BJ (cell line): ENCODE measurements around the gene ANKRD53. TPM values are rescaled to one million over a fixed set of nuclear protein-coding genes. Genes with fewer than 3 reads are reported as not detected.

Experiments used
- CTCF ChIA-PET: fragments of 350-600 bp; formaldehyde crosslinking; extraction: SDS; loops from one replicate; lab custom pipeline; 2021; ENCODE audit warnings: antibody characterized with exemption, inconsistent platforms; lab: Yijun Ruan, JAX
- POLR2A ChIA-PET: fragments of 300-600 bp; sonication (Branson Sonifier 250); formaldehyde crosslinking; extraction: SDS; loops from one replicate; lab custom pipeline; 2021; ENCODE audit warnings: antibody characterized with exemption; lab: Charles Lee
- DNase-seq: peaks from one replicate; pipeline ENCODE4 v3.0.0-alpha.2; 2011; ENCODE audit warnings: low read depth
- H3K27me3 ChIP-seq: 2 replicates; pipeline ENCODE4 v1.6.0; 2011; ENCODE audit warnings: low read length; ENCODE audit not compliant: control insufficient read depth, insufficient read depth
- H3K36me3 ChIP-seq: 2 replicates; pipeline ENCODE4 v1.5.1; 2011; ENCODE audit warnings: low read length; ENCODE audit not compliant: control insufficient read depth, insufficient read depth
- H3K4me3 ChIP-seq: 2 replicates; pipeline ENCODE4 v1.5.1; 2011; ENCODE audit warnings: low read depth, mild to moderate bottlenecking, control low read depth, low read length
- polyA plus RNA-seq: library from polyadenylated mRNA; depleted of rRNA; stranded (reverse); fragments of >200 nt; gene quantifications from 2 replicates; pipeline ENCODE4 v1.2.3, GENCODE V29; 2011
- TF ChIP-seq, protein P1 (sequence below): IDR thresholded peaks from 2 replicates; pipeline ENCODE4 v1.5.1; 2011; ENCODE audit warnings: low read depth, mild to moderate bottlenecking, control low read depth, inconsistent platforms, low read length, moderate library complexity; ENCODE audit not compliant: insufficient read depth

Gene ANKRD53
- polyA plus RNA-seq, 1 experiment = 0.43 TPM

DNA sequence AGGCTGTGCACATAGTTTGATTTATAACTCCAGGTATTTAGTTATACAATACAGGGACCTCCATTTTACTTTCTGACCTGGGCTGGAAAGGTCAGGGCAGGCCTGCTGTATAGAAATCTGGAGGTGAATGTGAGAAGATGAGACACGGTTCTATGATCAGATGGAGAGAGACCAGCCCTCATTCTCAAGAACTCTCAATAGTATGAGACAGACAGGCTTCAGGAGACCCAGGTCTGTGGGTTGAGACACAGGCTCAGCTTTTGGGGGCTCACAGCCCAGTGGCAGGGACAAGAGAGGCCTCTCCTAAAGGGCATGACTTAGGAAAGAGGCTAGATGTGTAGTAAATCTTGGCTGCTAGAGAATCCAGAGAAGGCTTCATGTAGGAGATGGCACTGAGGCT lies 43.4 kb upstream of the ANKRD53 start:
- DNase-seq = no peak
- CTCF ChIA-PET = interaction anchor here (0.9 to 7.9 kb wide), 3 partner anchors 12 to 15 kb away, joined by 3 to 64 read pairs (median 9); no protein-coding TSS in a partner anchor
- POLR2A ChIA-PET = no interaction called here
- TF ChIP-seq, protein P1, sequence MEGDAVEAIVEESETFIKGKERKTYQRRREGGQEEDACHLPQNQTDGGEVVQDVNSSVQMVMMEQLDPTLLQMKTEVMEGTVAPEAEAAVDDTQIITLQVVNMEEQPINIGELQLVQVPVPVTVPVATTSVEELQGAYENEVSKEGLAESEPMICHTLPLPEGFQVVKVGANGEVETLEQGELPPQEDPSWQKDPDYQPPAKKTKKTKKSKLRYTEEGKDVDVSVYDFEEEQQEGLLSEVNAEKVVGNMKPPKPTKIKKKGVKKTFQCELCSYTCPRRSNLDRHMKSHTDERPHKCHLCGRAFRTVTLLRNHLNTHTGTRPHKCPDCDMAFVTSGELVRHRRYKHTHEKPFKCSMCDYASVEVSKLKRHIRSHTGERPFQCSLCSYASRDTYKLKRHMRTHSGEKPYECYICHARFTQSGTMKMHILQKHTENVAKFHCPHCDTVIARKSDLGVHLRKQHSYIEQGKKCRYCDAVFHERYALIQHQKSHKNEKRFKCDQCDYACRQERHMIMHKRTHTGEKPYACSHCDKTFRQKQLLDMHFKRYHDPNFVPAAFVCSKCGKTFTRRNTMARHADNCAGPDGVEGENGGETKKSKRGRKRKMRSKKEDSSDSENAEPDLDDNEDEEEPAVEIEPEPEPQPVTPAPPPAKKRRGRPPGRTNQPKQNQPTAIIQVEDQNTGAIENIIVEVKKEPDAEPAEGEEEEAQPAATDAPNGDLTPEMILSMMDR = no peak
- H3K27me3 ChIP-seq = peaks cover 3% of the 10 kb centered on the region; the same call in 1 of the 2 replicates
- no peaks in the 10 kb centered on the region for H3K36me3 ChIP-seq
- H3K4me3 ChIP-seq = no peak overlapping the region

DNA sequence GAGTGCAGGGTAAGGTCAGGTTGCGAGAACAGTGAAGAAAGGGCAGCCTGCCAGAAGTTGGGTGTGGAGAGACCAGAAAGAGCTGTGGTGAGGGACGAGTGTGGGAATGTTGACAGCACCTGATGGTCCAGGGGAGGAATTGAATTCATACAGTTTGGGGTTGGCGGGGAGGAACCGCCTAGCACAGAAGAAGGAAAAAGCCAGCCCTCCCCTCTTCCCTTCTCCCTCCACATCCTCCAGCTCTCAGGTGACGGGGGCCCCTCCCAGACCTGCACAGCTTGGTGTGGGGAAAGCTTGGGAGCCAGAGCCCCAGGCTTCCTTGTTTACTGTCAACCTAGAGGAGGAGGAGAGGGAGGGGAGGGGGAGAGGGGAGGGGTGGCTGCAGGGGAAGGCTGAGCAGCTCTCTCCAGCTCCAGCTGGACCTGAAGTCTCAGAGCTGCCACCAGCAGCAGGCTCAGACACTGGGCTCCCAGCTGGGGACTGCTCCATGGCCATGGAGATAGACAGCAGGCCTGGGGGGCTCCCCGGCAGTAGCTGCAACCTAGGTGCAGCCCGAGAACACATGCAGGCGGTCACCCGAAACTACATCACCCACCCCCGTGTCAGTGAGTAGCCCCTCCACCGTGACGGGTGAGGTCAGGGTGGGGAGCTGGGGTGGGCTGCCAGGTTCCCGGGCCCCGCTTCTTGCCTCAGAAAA lies 42.8 kb upstream of the ANKRD53 start, which contains the start of gene ATP6V1B1:
Gene ATP6V1B1 (plus strand): TSS at position 433 of the 697 bp plus-strand sequence. CDS start 55 bp downstream, at position 488.
- Histone ChIP-seq H3K27me3 (peaks cover 3% of the 10 kb centered on the region; the same call in 1 of the 2 replicates), H3K36me3 (no peaks in the 10 kb centered on the region), H3K4me3 (no peak within 1 kb of the TSS)
- TF ChIP-seq, protein P1 = no peak
- DNase-seq = no peak
- CTCF ChIA-PET = interaction anchor here (0.9 to 7.9 kb wide), 4 partner anchors 11 to 64 kb away, joined by 3 to 64 read pairs (median 6); no protein-coding TSS in a partner anchor
- POLR2A ChIA-PET = no interaction called here

DNA sequence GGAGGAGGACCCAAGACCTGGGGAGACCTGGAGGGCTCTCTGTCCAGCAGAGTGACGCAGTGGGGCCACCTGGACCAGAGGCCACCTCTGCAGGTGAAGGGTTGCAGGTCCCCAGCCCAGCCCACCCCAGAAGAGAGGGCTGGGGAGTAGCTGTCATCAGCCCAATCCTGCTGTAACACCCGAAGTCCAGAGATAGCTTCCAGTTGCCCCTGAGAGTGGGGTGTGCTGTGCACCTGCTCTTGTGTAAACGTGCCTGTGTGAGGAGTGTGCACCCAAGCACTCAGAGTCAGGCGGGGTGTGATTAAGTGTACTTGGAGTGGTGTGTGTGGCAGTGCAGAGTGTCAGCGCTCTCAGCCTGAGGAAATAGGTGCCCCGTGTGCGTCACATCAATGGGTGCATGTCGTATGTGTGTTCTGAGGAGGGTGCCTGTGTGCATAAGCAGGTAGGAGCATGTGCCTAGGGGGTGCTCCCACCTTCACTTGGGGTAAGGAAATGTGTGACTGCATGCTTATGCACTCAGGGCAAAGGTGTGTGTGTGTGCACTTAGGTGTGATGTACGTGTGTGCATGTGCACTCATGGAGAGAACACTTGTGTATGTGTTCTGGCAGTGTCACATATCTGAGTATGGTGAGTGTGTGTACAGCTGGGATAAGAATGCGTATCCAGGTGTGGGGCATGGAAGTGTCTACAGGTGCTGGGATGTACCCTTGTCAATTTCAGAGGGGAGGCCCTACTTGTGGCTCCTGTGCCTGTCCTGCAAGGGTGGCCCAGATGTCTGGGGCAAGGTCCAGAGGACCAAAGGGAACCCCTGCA lies 42.1 kb upstream of the ANKRD53 start:
- peaks cover 3% of the 10 kb centered on the region; the same call in 1 of the 2 replicates for H3K27me3 ChIP-seq
- no peak overlapping the region for H3K4me3 ChIP-seq
- ChIA-PET POLR2A (no interaction called here), CTCF (interaction anchor here (1.3 to 7.9 kb wide), 2 partner anchors 11 to 65 kb away, joined by 3 to 64 read pairs; no protein-coding TSS in a partner anchor)
- DNase-seq = no peak
- no peaks in the 10 kb centered on the region for H3K36me3 ChIP-seq
- TF ChIP-seq, protein P1 = no peak

DNA sequence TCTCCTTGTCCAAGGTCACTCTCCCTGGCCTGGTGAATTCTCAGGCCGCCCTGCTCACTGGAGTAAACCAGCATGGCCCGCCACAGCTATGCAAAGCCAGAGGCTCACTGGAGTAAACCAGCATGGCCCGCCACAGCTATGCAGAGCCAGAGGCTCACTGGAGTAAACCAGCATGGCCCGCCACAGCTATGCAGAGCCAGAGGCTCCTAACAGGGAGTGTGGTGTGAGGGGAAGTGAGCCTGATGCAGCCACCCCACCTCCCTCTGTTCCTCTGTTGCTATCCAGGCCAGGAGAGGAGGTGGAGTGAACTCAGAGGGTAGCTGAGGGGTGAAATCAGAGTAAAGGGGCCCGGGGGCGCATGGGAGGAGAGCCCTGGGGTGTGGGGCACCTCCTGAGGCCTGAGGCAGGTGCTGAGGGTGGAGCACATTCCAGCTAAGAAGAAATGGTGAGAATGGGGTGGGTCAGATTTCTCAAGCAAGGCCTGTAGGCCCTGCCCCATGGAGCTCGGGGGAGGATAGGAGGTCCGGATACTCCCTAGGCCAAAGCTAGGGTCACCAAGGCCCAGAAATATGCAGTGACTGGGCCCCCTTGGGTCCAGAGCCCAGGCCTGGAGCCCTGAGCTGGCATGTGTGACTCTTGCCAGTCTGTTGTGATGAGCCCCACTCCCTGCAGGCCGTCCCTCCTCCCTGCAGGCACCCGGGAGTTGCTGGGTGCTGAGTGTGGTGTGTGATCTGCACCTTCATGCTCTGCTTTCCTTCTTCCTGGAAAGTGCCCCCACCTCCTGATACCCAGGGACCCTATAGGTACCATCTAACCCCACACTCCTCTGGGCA lies 41.2 kb upstream of the ANKRD53 start:
- Histone ChIP-seq H3K36me3 (no peaks in the 10 kb centered on the region), H3K27me3 (peaks cover 3% of the 10 kb centered on the region; the same call in 1 of the 2 replicates), H3K4me3 (no peak overlapping the region)
- CTCF ChIA-PET = interaction anchor here (1.3 to 7.9 kb wide), 2 partner anchors 10 to 66 kb away, joined by 3 to 64 read pairs; no protein-coding TSS in a partner anchor
- TF ChIP-seq, protein P1 = no peak
- POLR2A ChIA-PET = no interaction called here
- DNase-seq = no peak
